CD4-positive, alpha-beta memory T cell (primary cell): ENCODE data around the gene CDYL. TPM values are rescaled to one million over a fixed set of nuclear protein-coding genes. Genes with fewer than 3 reads are reported as not detected.
"Not testable (repeated sequence)": the region's sequence is repeated elsewhere in the genome, so short reads cannot be mapped to it uniquely, and the experiment has no call there.

Source experiments
- CTCF ChIA-PET: fragments of 350-600 bp; sonication (Branson Sonifier 250); formaldehyde crosslinking; loops from one replicate; lab custom pipeline; 2021; ENCODE audit warnings: inconsistent platforms; ENCODE audit not compliant: partially characterized antibody; lab: Charles Lee
- POLR2A ChIA-PET: fragments of 350-600 bp; sonication (Branson Sonifier 250); formaldehyde crosslinking; loops from one replicate; lab custom pipeline; 2021; ENCODE audit not compliant: partially characterized antibody; lab: Charles Lee
- DNase-seq, 5 donors: peaks; one replicate each; pipeline versions ENCODE4 v3.0.0 to v3.0.0-alpha.2; 2020 to 2022; ENCODE audit warnings: mixed read lengths in 1 of 5
- H3K27ac ChIP-seq: one replicate; pipeline ENCODE4 v1.7.0; 2013; ENCODE audit warnings: low read depth, low read length
- H3K27me3 ChIP-seq: 2 replicates; pipeline ENCODE4 v1.7.0; 2013; ENCODE audit warnings: mild to moderate bottlenecking, low read length, moderate library complexity; ENCODE audit not compliant: insufficient read depth
- H3K36me3 ChIP-seq: 2 replicates; pipeline ENCODE4 v1.7.0; 2013; ENCODE audit warnings: mild to moderate bottlenecking, low read length, moderate library complexity; ENCODE audit not compliant: insufficient read depth
- H3K4me1 ChIP-seq: 2 replicates; pipeline ENCODE4 v1.7.0; 2013; ENCODE audit warnings: mild to moderate bottlenecking, low read length, moderate library complexity; ENCODE audit not compliant: insufficient read depth
- H3K4me3 ChIP-seq, 2 donors: one replicate each; pipeline ENCODE4 v1.7.0; 2013; ENCODE audit warnings: low read length in 2 of 2, mild to moderate bottlenecking in 1 of 2
- H3K9me3 ChIP-seq, 2 donors: one replicate each; pipeline ENCODE4 v1.7.0; 2013; ENCODE audit warnings: low read length in 2 of 2, control low read depth in 1 of 2; ENCODE audit not compliant: control insufficient read depth in 1 of 2
- H3K27ac Mint-ChIP-seq, 7 donors: one replicate each; pipeline ENCODE4 v1.8.0; 2020 to 2021; ENCODE audit warnings: mixed read lengths in 7 of 7, mild to moderate bottlenecking in 6 of 7, inconsistent platforms in 3 of 7, moderate library complexity in 3 of 7
- H3K27me3 Mint-ChIP-seq, 2 donors: one replicate each; pipeline ENCODE4 v1.8.0; 2020 to 2021; ENCODE audit warnings: mixed read lengths in 2 of 2
- H3K36me3 Mint-ChIP-seq, 2 donors: one replicate each; pipeline ENCODE4 v1.8.0; 2020 to 2021; ENCODE audit warnings: mixed read lengths in 2 of 2, inconsistent platforms in 1 of 2, mild to moderate bottlenecking in 1 of 2
- H3K4me1 Mint-ChIP-seq, 4 donors: one replicate each; pipeline ENCODE4 v1.8.0; 2020 to 2021; ENCODE audit warnings: mixed read lengths in 4 of 4, mild to moderate bottlenecking in 1 of 4
- H3K4me3 Mint-ChIP-seq, 8 donors: one replicate each; pipeline ENCODE4 v1.8.0; 2020 to 2021; ENCODE audit warnings: mixed read lengths in 8 of 8, mild to moderate bottlenecking in 7 of 8, moderate library complexity in 6 of 8, inconsistent platforms in 3 of 8
- H3K9me3 Mint-ChIP-seq, 8 donors: one replicate each; pipeline ENCODE4 v1.8.0; 2020 to 2021; ENCODE audit warnings: mixed read lengths in 8 of 8, mild to moderate bottlenecking in 5 of 8, inconsistent platforms in 3 of 8, moderate library complexity in 1 of 8
- intact Hi-C: fragments of 100-400 bp; cut with micrococcal nuclease; formaldehyde crosslinking; loops from one replicate; pipeline ENCODE4 v1.15.1; 2023
- polyA plus RNA-seq, 2 donors: library from polyadenylated mRNA; unstranded; fragments of 300-500 nt; fragmentation: Illumina TruSeq; gene quantifications; one replicate each; pipeline ENCODE4 v1.2.3, GENCODE V29; 2021
- total RNA-seq, 2 experiments: library from RNA; stranded (reverse); gene quantifications; one replicate each; pipeline ENCODE4 v1.2.3, GENCODE V29; 2021

Gene CDYL
- total and polyA plus RNA-seq, 4 experiments from 2014 or later: 1.5 to 36.7 (median 19.2) TPM

DNA sequence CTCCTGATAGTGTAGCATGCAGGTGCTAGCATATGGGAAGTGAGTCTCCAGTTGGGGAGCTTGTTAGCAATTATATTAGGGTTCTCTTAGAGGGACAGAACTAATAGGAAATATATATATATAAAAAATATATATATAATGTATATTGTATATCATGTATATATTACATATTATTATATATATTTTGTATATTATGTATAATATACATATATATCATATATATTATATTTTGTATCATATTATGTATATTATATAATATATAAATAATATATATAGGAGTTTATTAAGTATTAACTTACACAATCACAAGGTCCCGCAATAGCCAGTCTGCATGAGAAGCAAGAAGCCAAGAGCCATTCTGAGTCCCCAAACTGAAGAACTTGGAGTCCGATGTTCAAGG lies 84.2 kb downstream of the CDYL start:
- Histone ChIP-seq H3K36me3 (no peaks in the 10 kb centered on the region), H3K27me3 (no peaks in the 10 kb centered on the region), H3K9me3 (peaks cover 0 to 5% of the 10 kb centered on the region in 2 donors), H3K4me3 (no peak overlapping the region), H3K27ac (no peak overlapping the region), H3K4me1 (no peaks in the 10 kb centered on the region)
- Mint-ChIP-seq H3K27me3 (no peaks in the 10 kb centered on the region), H3K9me3 (peaks cover 0 to 38% (median 25%) of the 10 kb centered on the region in 8 donors), H3K4me3 (no peak overlapping the region), H3K4me1 (peaks cover 18 to 45% (median 30%) of the 10 kb centered on the region in 4 donors), H3K27ac (no peak overlapping the region), H3K36me3 (peaks cover 22 to 33% of the 10 kb centered on the region in 2 donors)
- CTCF ChIA-PET: interaction anchor here (1.4 kb wide), 1 partner anchor 13 kb away, joined by 3 read pairs; no protein-coding TSS in a partner anchor
- intact Hi-C loops: no loop called here
- DNase-seq: no peak
- POLR2A ChIA-PET: no interaction called here

DNA sequence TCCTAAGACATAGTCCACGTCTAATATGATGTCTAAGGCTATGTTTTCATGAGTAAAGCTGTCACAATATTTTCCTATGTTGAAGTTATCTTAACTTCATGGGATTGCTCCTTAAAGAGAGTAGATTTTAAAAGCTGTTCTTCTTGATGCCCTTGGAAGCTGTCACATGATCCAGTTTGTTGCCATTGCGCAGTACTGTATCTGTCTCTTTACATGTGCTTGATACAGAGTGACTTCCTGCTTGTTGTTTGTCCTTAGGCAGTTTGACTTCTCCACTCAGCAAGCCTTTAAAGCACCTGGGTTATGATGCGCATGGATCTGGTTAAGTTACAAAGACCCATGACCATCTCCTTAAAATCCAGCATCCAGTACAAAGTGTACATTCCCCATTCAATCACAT lies 85.4 kb downstream of the CDYL start:
- H3K4me1 Mint-ChIP-seq: peaks cover 9 to 34% (median 23%) of the 10 kb centered on the region in 4 donors
- DNase-seq: no peak
- CTCF ChIA-PET: interaction anchor here (1.4 kb wide), 1 partner anchor 14 kb away, joined by 3 read pairs; no protein-coding TSS in a partner anchor
- POLR2A ChIA-PET: no interaction called here
- Histone ChIP-seq H3K9me3 (peaks cover 0 to 5% of the 10 kb centered on the region in 2 donors), H3K27ac (no peak overlapping the region), H3K4me1 (no peaks in the 10 kb centered on the region), H3K4me3 (no peak overlapping the region), H3K36me3 (no peaks in the 10 kb centered on the region), H3K27me3 (no peaks in the 10 kb centered on the region)
- H3K36me3 Mint-ChIP-seq: peaks cover 31 to 37% of the 10 kb centered on the region in 2 donors
- peaks cover 0 to 50% (median 35%) of the 10 kb centered on the region in 8 donors for H3K9me3 Mint-ChIP-seq
- no peak overlapping the region for H3K27ac Mint-ChIP-seq
- H3K4me3 Mint-ChIP-seq: no peak overlapping the region
- intact Hi-C loops: no loop called here
- no peaks in the 10 kb centered on the region for H3K27me3 Mint-ChIP-seq

DNA sequence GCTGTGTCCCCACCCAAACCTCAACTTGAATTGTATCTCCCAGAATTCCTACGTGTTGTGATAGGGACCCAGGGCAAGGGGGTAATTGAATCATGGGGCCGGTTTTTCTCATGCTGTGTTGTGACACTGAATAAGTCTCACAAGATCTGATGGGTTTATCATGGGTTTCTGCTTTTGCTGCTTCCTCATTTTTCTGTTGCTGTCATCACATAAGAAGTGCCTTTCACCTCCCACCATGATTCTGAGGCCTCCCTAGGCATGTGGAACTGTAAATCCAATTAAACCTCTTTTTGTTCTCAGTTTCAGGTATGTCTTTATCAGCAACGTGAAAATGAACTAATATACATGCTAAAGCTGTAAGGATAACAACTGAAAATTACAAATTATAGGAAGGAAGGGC lies 88.3 kb downstream of the CDYL start:
- ChIA-PET POLR2A (no interaction called here), CTCF (no interaction called here)
- DNase-seq: no peak
- no peaks in the 10 kb centered on the region for H3K36me3 ChIP-seq
- intact Hi-C loops: no loop called here
- Mint-ChIP-seq H3K27ac (peak overlapping the region in 1 of 7 donors; percentile 55), H3K36me3 (peaks cover 41 to 56% of the 10 kb centered on the region in 2 donors), H3K27me3 (no peaks in the 10 kb centered on the region), H3K9me3 (peaks cover 0 to 71% (median 52%) of the 10 kb centered on the region in 8 donors), H3K4me3 (no peak overlapping the region), H3K4me1 (peaks cover 3 to 15% (median 8%) of the 10 kb centered on the region in 4 donors)
- peaks cover 0 to 9% of the 10 kb centered on the region in 2 donors for H3K9me3 ChIP-seq
- no peaks in the 10 kb centered on the region for H3K27me3 ChIP-seq
- no peak overlapping the region for H3K27ac ChIP-seq
- H3K4me3 ChIP-seq: no peak overlapping the region
- H3K4me1 ChIP-seq: no peaks in the 10 kb centered on the region

DNA sequence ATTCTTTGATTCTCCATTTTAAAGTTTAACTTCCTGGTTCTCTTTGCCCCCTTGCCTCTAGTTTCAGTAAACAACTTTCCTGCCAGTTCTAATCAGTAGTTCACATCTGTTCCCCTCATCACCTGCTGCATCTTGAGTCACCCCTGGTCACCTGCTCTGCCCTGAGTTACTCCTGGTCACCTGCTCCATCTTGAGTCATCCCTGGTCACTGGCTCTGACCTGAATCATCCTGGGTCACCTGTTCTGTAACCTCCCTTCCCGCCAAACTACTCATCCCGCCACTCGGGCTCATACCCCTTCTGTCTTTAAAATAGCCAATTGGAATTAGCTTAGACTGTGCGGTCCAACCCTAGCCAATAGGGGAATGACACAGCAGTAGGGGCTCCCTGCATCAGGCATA lies 88.8 kb downstream of the CDYL start:
- H3K27me3 ChIP-seq, POLR2A ChIA-PET, CTCF ChIA-PET, H3K27me3 Mint-ChIP-seq, H3K9me3 ChIP-seq, H3K4me3 ChIP-seq, H3K4me1 ChIP-seq, H3K36me3 ChIP-seq, H3K4me3 Mint-ChIP-seq, intact Hi-C loops, H3K27ac ChIP-seq, H3K27ac Mint-ChIP-seq, DNase-seq: not testable (repeated sequence)
- peaks cover 41 to 58% of the 10 kb centered on the region in 2 donors for H3K36me3 Mint-ChIP-seq
- H3K9me3 Mint-ChIP-seq: peaks cover 0 to 74% (median 52%) of the 10 kb centered on the region in 8 donors
- peaks cover 3 to 15% (median 8%) of the 10 kb centered on the region in 4 donors for H3K4me1 Mint-ChIP-seq

DNA sequence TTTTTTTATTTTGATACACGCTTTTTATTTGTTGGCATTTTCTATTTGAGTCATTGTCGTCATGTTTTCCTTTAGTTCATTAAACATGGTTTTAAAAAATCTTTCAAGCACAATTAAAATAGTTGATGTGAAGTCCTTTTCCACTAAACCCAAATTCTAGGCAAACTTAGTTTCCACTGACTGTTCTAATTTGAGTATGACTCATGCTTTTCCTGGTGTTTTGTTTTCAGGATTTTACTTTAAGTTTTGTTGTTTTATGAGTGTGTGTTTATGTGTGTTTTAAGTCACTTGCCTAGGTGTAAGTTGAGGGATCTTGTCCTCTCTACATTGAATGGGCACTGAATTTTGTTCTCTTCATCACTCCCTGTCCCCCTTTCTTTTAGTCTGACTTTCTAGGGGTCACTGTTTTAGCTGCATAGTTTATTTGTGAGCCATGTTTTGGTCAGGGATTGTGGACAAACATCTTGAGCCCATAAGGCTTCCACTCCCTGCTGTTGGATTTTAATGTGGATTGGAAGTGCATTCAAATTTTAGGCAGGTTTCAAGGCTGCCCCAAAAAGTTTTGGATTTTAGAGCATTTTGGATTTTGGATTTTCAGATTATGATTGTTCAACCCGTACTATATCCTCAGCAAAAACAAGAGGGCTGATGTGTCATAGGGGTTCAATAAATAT lies 94.8 kb downstream of the CDYL start:
- Histone ChIP-seq H3K36me3 (no peaks in the 10 kb centered on the region), H3K4me3 (no peak overlapping the region), H3K4me1 (peaks cover 17% of the 10 kb centered on the region), H3K27me3 (no peaks in the 10 kb centered on the region), H3K9me3 (peaks cover 0 to 4% of the 10 kb centered on the region in 2 donors), H3K27ac (no peak overlapping the region)
- Mint-ChIP-seq H3K4me1 (peaks cover 27 to 49% (median 36%) of the 10 kb centered on the region in 4 donors), H3K4me3 (no peak overlapping the region), H3K36me3 (peaks cover 18 to 34% of the 10 kb centered on the region in 2 donors), H3K27me3 (no peaks in the 10 kb centered on the region), H3K27ac (no peak overlapping the region), H3K9me3 (peaks cover 0 to 43% (median 26%) of the 10 kb centered on the region in 8 donors)
- ChIA-PET POLR2A (no interaction called here), CTCF (no interaction called here)
- intact Hi-C loops: no loop called here
- no peak for DNase-seq

DNA sequence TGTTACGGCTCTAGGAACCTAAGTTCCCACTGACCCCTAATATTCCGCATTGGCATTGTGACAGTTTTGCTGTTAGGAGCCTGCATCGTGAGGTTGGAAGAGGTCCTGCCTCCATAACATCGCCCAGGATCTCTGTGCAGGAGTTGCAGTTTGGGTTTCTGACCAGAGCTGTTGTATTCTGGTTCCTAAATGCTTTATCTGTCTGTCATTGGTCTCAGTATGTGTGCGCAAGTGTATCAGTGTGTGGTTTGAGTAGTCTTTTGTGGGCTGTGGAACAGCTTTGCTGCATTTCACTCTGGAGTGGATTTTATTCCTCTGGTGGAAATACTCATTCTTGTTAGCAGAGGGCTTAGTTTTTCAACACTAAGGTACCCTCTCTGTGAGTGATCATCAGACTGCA lies 95.6 kb downstream of the CDYL start:
- H3K9me3 ChIP-seq: peaks cover 0 to 2% of the 10 kb centered on the region in 2 donors
- H3K4me1 Mint-ChIP-seq: peaks cover 32 to 58% (median 42%) of the 10 kb centered on the region in 4 donors
- H3K27ac ChIP-seq: no peak overlapping the region
- no peak overlapping the region for H3K4me3 ChIP-seq
- H3K36me3 ChIP-seq: no peaks in the 10 kb centered on the region
- no peaks in the 10 kb centered on the region for H3K27me3 Mint-ChIP-seq
- intact Hi-C loops: no loop called here
- no peak overlapping the region for H3K27ac Mint-ChIP-seq
- no peak for DNase-seq
- peaks cover 0 to 34% (median 19%) of the 10 kb centered on the region in 8 donors for H3K9me3 Mint-ChIP-seq
- peaks cover 11 to 28% of the 10 kb centered on the region in 2 donors for H3K36me3 Mint-ChIP-seq
- no peaks in the 10 kb centered on the region for H3K27me3 ChIP-seq
- H3K4me3 Mint-ChIP-seq: peak overlapping the region in 4 of 8 donors; percentile 13 to 53 (median 28)
- CTCF ChIA-PET: no interaction called here
- peaks cover 25% of the 10 kb centered on the region for H3K4me1 ChIP-seq
- POLR2A ChIA-PET: no interaction called here

DNA sequence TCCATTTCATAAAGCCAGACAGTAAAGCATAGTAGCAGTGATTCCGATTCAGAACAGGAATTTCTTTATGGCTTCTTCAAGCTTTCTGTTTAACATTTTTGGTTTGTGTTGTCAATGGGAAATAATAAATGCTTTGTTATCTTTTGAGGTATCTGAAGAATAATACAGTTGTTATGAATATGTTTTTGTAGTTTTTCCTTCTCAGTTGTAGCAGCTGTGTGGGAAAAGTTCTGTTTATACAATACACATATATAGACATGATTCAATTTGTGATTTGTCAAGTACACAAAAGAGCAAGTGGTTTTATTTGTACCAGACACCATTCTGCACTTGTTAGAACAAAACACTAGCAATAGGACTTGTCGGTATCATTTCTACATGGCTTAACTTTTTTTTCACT lies 96.6 kb downstream of the CDYL start:
- DNase-seq: no peak
- intact Hi-C loops: no loop called here
- H3K36me3 Mint-ChIP-seq: peaks cover 5 to 18% of the 10 kb centered on the region in 2 donors

More for the DNA sequence above, 96.6 kb downstream of the CDYL start:
- Histone ChIP-seq H3K4me1 (peaks cover 30% of the 10 kb centered on the region), H3K9me3 (no peaks in the 10 kb centered on the region), H3K27me3 (no peaks in the 10 kb centered on the region), H3K27ac (no peak overlapping the region), H3K36me3 (no peaks in the 10 kb centered on the region), H3K4me3 (no peak overlapping the region)
- ChIA-PET CTCF (no interaction called here), POLR2A (no interaction called here)
- H3K9me3 Mint-ChIP-seq: peaks cover 0 to 25% (median 9%) of the 10 kb centered on the region in 8 donors
- no peaks in the 10 kb centered on the region for H3K27me3 Mint-ChIP-seq
- H3K4me3 Mint-ChIP-seq: no peak overlapping the region
- H3K27ac Mint-ChIP-seq: no peak overlapping the region
- H3K4me1 Mint-ChIP-seq: peaks cover 37 to 66% (median 49%) of the 10 kb centered on the region in 4 donors
